Loucy (cell line): ENCODE results near the gene UBXN7.

Experiments
- H2AFZ ChIP-seq: fragments of 200-600 bp; sonication (generic); 2 replicates; pipeline ENCODE4 v1.6.0; 2016; ENCODE audit warnings: antibody characterized with exemption, mild to moderate bottlenecking, low read length, moderate library complexity
- H3F3A ChIP-seq: fragments of 200-600 bp; 2 replicates; pipeline ENCODE4 v1.6.0; 2016; ENCODE audit warnings: antibody characterized with exemption, low read depth, mild to moderate bottlenecking
- H3K27me3 ChIP-seq: fragments of 200-600 bp; sonication (generic); 2 replicates; pipeline ENCODE4 v1.6.1; 2014; ENCODE audit warnings: low read length, mild to moderate bottlenecking; ENCODE audit not compliant: insufficient read depth, poor library complexity, severe bottlenecking
- H3K36me3 ChIP-seq: fragments of 200-600 bp; sonication (generic); 2 replicates; pipeline ENCODE4 v1.6.1; 2016; ENCODE audit warnings: low read length; ENCODE audit not compliant: insufficient read depth
- H3K4me1 ChIP-seq: fragments of 200-600 bp; sonication (generic); 2 replicates; pipeline ENCODE4 v1.5.1; 2014; ENCODE audit warnings: low read length, mild to moderate bottlenecking; ENCODE audit not compliant: insufficient read depth, poor library complexity, severe bottlenecking
- H3K4me2 ChIP-seq: fragments of 200-600 bp; sonication (generic); 2 replicates; pipeline ENCODE4 v1.6.0; 2014; ENCODE audit warnings: antibody characterized with exemption, low read length, low read depth, mild to moderate bottlenecking; ENCODE audit not compliant: poor library complexity, severe bottlenecking
- H3K4me3 ChIP-seq: fragments of 200-600 bp; sonication (generic); 2 replicates; pipeline ENCODE4 v1.5.1; 2014; ENCODE audit warnings: low read length, mild to moderate bottlenecking, mixed read lengths; ENCODE audit not compliant: poor library complexity, severe bottlenecking
- H3K79me2 ChIP-seq: fragments of 200-600 bp; sonication (generic); 2 replicates; pipeline ENCODE4 v1.6.1; 2014; ENCODE audit warnings: low read length; ENCODE audit not compliant: insufficient read depth
- H3K9ac ChIP-seq: fragments of 200-600 bp; sonication (generic); 2 replicates; pipeline ENCODE4 v1.6.0; 2014; ENCODE audit warnings: mild to moderate bottlenecking, low read depth, low read length, moderate library complexity; ENCODE audit not compliant: poor library complexity, severe bottlenecking
- H3K9me2 ChIP-seq: fragments of 200-600 bp; sonication (generic); replicated peaks from 2 replicates; pipeline ENCODE4 v1.6.1; 2016; ENCODE audit warnings: low read depth, low read length, mixed read lengths
- H3K9me3 ChIP-seq: fragments of 200-600 bp; sonication (generic); 2 replicates; pipeline ENCODE4 v1.6.1; 2014; ENCODE audit warnings: mild to moderate bottlenecking, antibody characterized with exemption, low read length, low read depth; ENCODE audit not compliant: insufficient read depth
- H4K20me1 ChIP-seq: fragments of 200-600 bp; sonication (generic); 2 replicates; pipeline ENCODE4 v1.6.0; 2014; ENCODE audit warnings: antibody characterized with exemption, low read length, mild to moderate bottlenecking; ENCODE audit not compliant: insufficient read depth, poor library complexity, severe bottlenecking
- EZH2phosphoT487 ChIP-seq: fragments of 200-600 bp; IDR thresholded peaks from 2 replicates; pipeline ENCODE4 v1.6.1; 2018; ENCODE audit warnings: antibody characterized with exemption, mild to moderate bottlenecking, moderate library complexity, borderline replicate concordance
- TF ChIP-seq, protein P1 (sequence below): fragments of 200-600 bp; sonication (generic); conservative IDR thresholded peaks from 2 replicates; pipeline ENCODE4 v1.5.1; 2014; ENCODE audit warnings: mild to moderate bottlenecking, antibody characterized with exemption, low read length

The UBXN7 gene

DNA sequence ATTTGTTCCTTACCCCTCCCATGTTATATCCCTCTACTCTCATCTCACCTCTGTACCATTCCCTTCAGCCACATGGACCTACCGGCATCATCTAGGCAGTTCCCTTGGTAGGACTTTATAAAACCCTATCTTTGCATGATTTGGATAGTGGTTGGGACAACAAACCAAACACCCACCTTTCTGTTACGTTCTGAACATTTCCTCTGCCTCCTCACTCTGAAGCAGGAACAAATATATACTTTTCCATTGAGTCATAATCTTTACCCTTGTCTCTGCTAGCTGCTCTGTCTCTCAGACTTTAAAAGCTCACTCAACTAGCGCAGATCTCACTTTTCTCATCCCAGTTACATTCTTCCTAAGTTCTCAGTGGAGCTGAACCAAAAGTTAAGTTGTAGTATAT, 17.8 kb downstream of the UBXN7 start:
- no peak overlapping the region for H3K4me3 ChIP-seq
- no peak overlapping the region for H3K4me2 ChIP-seq
- H4K20me1 ChIP-seq: peaks cover 51% of the 10 kb centered on the region
- H3K9ac ChIP-seq: no peak overlapping the region
- H3K9me3 ChIP-seq: no peaks in the 10 kb centered on the region
- H2AFZ ChIP-seq: no peak overlapping the region
- H3K9me2 ChIP-seq: no peaks in the 10 kb centered on the region
- H3F3A ChIP-seq: no peaks in the 10 kb centered on the region
- H3K36me3 ChIP-seq: no peaks in the 10 kb centered on the region
- no peaks in the 10 kb centered on the region for H3K4me1 ChIP-seq
- H3K79me2 ChIP-seq: peaks cover 99% of the 10 kb centered on the region
- no peaks in the 10 kb centered on the region for H3K27me3 ChIP-seq
- no peak for TF ChIP-seq EZH2phosphoT487
- TF ChIP-seq, protein P1, sequence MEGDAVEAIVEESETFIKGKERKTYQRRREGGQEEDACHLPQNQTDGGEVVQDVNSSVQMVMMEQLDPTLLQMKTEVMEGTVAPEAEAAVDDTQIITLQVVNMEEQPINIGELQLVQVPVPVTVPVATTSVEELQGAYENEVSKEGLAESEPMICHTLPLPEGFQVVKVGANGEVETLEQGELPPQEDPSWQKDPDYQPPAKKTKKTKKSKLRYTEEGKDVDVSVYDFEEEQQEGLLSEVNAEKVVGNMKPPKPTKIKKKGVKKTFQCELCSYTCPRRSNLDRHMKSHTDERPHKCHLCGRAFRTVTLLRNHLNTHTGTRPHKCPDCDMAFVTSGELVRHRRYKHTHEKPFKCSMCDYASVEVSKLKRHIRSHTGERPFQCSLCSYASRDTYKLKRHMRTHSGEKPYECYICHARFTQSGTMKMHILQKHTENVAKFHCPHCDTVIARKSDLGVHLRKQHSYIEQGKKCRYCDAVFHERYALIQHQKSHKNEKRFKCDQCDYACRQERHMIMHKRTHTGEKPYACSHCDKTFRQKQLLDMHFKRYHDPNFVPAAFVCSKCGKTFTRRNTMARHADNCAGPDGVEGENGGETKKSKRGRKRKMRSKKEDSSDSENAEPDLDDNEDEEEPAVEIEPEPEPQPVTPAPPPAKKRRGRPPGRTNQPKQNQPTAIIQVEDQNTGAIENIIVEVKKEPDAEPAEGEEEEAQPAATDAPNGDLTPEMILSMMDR: no peak

DNA sequence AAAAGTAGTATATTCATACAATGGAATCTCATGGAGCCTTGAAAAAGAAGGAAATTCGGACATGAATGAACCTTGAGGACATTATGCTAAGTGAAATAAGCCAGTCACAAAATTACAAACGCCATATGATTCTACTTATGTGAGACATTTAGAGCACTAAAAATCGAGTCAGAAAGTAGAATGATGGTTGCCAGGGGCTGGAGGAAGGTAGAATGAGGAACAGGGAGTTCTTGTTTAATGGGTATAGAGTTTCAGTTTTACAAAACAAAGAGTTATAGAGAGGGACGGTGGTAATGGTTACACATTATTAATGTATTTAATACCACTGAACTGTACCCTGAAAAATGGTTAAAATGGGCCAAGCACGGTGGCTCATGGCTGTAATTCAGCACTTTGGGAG, 19.5 kb downstream of the UBXN7 start:
- Histone ChIP-seq H3K79me2 (peaks cover 99% of the 10 kb centered on the region), H3K4me1 (no peaks in the 10 kb centered on the region), H3K9me2 (no peaks in the 10 kb centered on the region), H2AFZ (no peak overlapping the region), H3K4me2 (no peak overlapping the region), H4K20me1 (peaks cover 53% of the 10 kb centered on the region), H3K4me3 (no peak overlapping the region), H3K27me3 (no peaks in the 10 kb centered on the region), H3K9ac (no peak overlapping the region), H3F3A (no peaks in the 10 kb centered on the region), H3K36me3 (no peaks in the 10 kb centered on the region), H3K9me3 (peaks cover 7% of the 10 kb centered on the region)
- TF ChIP-seq, protein P1: no peak
- TF ChIP-seq EZH2phosphoT487: no peak

- no peak overlapping the region for H3K4me3 ChIP-seq
- H2AFZ ChIP-seq: no peak overlapping the region
- peaks cover 40% of the 10 kb centered on the region for H4K20me1 ChIP-seq
- H3F3A ChIP-seq: no peaks in the 10 kb centered on the region
- TF ChIP-seq EZH2phosphoT487: no peak
- TF ChIP-seq, protein P1: no peak
- H3K9me3 ChIP-seq: peaks cover 7% of the 10 kb centered on the region
- no peaks in the 10 kb centered on the region for H3K9me2 ChIP-seq
- H3K36me3 ChIP-seq: peaks cover 26% of the 10 kb centered on the region; the same call in 1 of the 2 replicates
- peaks cover 97% of the 10 kb centered on the region for H3K79me2 ChIP-seq
- H3K4me1 ChIP-seq: no peaks in the 10 kb centered on the region
- H3K27me3 ChIP-seq: no peaks in the 10 kb centered on the region
- H3K9ac ChIP-seq: no peak overlapping the region
- no peak overlapping the region for H3K4me2 ChIP-seq
Observed at GRCh38 chr3:196409409-196409808, 22.8 kb downstream of the UBXN7 start.
